Stimulated activated CD8-positive, alpha-beta memory T cell treated with anti-CD3 and anti-CD28 coated beads, Interleukin-12 subunit alpha, Interleukin-12 subunit beta, amount 100 ng/mL, for 24 hours (primary cell): ENCODE data around the gene IP6K2.
"Not testable (repeated sequence)": the region's sequence is repeated elsewhere in the genome, so short reads cannot be mapped to it uniquely, and the experiment has no call there.

ENCODE experiments used
- DNase-seq: peaks from one replicate; pipeline ENCODE4 v3.0.0-alpha.2; 2020; ENCODE audit errors: extremely low read depth

Gene IP6K2, protein sequence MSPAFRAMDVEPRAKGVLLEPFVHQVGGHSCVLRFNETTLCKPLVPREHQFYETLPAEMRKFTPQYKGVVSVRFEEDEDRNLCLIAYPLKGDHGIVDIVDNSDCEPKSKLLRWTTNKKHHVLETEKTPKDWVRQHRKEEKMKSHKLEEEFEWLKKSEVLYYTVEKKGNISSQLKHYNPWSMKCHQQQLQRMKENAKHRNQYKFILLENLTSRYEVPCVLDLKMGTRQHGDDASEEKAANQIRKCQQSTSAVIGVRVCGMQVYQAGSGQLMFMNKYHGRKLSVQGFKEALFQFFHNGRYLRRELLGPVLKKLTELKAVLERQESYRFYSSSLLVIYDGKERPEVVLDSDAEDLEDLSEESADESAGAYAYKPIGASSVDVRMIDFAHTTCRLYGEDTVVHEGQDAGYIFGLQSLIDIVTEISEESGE

GRCh38 chr3:48716982-48717746 is at the start of gene IP6K2:
Gene IP6K2 (minus strand): TSS chr3:48717221. CDS start chr3:48695291, 21,930 bp downstream.
- DNase-seq: peak; percentile 98

GRCh38 chr3:48765376-48765775 is 48.4 kb upstream of the IP6K2 start:
- DNase-seq: no peak

DNA sequence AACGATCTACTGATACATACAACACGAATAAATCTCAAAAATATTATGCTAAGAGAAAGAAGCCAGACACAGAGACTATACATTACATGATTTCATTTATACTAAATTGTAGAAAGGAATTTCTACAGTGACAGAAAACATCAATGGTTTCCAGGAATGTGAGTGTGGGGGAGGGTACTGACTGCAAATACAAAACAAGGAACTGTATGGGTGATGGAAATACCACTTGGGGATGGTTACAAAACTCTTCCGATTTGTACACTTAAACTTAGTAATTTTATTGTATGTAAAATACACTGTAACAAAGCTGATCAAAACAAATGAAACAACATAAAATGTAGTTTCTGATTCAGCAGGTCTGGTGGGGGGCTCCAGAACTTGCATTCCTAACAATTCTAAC is 45.8 kb upstream of the IP6K2 start:
- DNase-seq: no peak

DNA sequence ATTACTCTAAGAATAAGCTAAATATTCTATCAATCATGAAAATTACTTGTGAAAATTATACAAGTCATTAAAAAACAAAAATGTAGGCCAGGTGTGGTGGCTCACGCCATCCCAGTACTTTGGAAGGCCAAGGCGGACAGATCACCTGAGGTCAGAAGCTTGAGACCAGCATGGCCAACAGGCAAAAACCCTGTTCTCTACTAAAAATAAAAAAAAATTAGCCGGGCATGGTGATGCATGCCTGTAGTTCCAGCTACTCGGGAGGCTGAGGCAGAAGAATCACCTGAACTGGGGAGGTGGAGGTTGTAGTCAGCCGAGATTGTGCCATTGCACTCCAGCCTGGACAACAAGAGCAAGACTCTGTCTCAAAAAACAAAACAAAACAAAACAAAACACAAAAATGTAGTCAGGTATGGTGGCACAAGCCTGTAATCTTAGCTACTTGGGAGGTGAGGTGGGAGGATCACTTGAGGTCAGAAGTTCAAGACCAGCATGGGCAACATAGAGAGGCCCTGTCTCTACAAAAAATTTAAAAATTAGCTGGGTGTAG is 43.0 kb upstream of the IP6K2 start:
- DNase-seq: not testable (repeated sequence)

GRCh38 chr3:48759531-48759930 is 42.5 kb upstream of the IP6K2 start:
- DNase-seq: not testable (repeated sequence)

GRCh38 chr3:48759071-48759470 is 42.0 kb upstream of the IP6K2 start:
- no peak for DNase-seq

- DNase-seq: no peak
These were observed 39.6 kb upstream of the IP6K2 start for GRCh38 chr3:48756640-48757039.

DNA sequence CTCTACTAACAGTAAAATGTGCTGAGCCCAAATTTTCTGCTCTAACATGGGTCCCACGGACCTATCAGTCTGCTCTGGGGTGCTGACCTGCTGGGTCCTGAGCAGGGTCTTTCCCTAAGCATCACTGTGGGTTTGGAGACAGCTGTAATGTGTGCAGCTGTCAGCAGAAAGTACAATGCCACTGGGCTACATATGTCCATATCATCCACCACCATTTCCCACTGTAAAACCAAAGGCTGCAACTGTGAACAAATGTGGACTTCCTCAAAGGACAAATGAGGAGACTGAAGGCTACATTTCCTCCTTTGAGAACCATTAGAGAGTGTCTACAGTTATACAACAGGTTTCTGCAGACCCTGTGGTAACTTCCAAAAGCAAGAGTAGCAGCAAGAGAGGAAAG is 33.8 kb upstream of the IP6K2 start:
- DNase-seq: no peak

GRCh38 chr3:48748754-48749153 is 31.7 kb upstream of the IP6K2 start:
- no peak for DNase-seq

- DNase-seq: no peak
These were observed 30.7 kb upstream of the IP6K2 start for GRCh38 chr3:48747706-48748105.

DNA sequence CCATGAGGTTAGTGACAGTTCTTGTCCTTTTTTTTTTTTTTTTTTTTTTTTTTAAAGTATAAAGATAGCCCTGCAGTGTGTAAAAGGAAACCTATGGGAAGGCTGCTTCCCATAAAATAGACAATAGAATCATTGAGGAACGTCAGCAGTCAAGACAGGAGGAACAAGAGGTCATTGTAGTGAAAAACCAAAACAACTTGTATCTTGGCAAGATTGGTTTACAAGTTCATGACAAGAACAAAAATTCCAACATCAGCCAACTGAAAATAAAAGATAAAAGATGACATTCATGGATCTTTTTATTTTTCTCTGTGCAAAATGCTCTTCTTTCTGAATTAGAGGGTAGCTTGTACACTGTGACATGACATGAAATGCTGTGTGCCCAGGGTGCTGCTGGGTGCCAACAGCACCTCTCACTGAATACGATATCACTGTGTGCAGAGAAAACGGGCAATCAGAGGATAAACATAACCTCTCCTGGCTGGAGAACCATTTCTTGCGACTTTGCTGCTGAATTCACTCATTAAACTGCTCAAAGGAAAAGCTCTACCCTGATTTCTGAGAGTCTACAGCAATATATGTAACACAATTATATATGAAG is 30.1 kb upstream of the IP6K2 start:
- DNase-seq: no peak

- no peak for DNase-seq
These were observed 26.8 kb upstream of the IP6K2 start for GRCh38 chr3:48743773-48744172.

GRCh38 chr3:48741226-48741625 is 24.2 kb upstream of the IP6K2 start:
- not testable (repeated sequence) for DNase-seq

DNA sequence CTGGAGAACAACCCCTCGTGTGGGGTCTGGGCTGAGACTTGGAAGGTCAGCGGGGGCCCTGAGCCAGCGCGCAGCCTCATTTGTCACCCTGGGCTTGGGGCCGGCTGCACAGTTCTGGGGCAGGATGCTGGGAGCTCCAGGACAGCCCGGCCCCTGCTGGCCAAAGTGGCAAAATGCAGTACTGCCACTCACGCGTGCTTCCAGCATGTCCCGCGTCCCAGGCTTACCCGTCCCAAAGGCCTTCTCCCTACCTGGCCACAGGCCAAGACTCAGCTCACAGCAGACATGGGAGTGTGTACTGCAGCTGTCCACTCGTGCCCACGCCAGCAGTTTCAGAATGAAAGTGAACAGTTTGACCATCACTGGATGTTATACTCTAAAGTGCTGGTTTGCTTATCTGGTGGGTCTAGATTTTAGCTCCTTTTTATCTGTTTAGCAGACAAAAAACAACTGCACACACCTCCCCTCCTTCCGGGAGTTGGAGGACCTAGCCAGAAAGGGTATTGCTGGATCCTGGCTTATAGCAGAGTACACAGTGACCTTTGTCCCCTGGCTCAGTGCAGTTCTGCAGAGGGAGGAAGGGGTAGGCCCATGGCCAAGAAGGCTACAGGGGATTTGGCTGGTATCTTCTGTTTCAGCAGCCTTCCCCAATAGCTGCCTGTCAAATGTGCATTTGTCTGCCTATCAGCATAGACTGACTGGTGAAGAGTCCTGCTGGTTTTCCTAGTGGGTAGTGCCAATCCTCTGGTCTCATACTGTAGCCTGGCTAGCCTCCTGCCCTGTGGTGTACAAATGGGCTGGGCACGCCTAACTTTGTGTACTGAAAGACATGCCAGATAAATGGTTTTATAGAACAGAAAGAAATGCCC is 23.2 kb upstream of the IP6K2 start:
- DNase-seq: no peak

GRCh38 chr3:48739617-48739954 is 22.6 kb upstream of the IP6K2 start:
- DNase-seq: no peak

- no peak for DNase-seq
These were observed 22.1 kb upstream of the IP6K2 start for GRCh38 chr3:48738926-48739616.

DNA sequence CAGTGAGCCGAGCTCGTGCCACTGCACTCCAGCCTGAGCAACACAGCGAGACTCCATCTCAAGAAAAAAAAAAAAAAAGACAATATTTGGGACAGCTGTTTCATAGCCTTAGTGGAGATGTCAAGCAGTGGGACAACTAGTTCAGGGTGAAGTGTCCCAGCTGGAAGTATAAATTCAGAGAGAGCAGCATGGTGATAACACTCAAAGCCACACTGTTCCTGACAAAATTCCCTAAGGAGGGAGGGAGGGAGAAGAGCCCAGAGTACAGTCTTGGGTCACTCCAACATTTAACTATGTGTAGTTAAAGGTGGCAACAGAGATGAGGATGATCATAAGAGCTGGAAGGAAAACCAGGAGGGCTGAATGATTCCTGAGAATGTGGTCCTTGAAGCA is 21.1 kb upstream of the IP6K2 start:
- no peak for DNase-seq

- DNase-seq: not testable (repeated sequence)
These were observed 18.2 kb upstream of the IP6K2 start for GRCh38 chr3:48735075-48735767.

DNA sequence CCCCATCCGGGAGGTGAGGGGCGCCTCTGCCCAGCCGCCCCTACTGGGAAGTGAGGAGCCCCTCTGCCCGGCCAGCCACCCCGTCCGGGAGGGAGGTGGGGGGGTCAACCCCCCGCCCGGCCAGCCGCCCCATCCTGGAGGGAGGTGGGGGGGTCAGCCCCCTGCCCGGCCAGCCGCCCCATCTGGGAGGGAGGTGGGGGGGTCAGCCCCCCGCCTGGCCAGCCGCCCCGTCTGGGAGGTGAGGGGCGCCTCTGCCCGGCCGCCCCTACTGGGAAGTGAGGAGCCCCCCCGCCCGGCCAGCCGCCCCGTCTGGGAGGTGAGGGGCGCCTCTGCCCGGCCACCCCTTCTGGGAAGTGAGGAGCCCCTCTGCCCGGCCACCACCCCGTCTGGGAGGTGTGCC is 17.5 kb upstream of the IP6K2 start:
- DNase-seq: not testable (repeated sequence)
